ENCODE results near the gene CDH18. TPM values are rescaled to one million over a fixed set of nuclear protein-coding genes. Genes with fewer than 3 reads are reported as not detected.
"Not testable (repeated sequence)": the region's sequence is repeated elsewhere in the genome, so short reads cannot be mapped to it uniquely, and the experiment has no call there.

The CDH18 gene
- polyA plus RNA-seq, 10 donors: 6.2 to 16.4 (median 9.9) TPM

DNA sequence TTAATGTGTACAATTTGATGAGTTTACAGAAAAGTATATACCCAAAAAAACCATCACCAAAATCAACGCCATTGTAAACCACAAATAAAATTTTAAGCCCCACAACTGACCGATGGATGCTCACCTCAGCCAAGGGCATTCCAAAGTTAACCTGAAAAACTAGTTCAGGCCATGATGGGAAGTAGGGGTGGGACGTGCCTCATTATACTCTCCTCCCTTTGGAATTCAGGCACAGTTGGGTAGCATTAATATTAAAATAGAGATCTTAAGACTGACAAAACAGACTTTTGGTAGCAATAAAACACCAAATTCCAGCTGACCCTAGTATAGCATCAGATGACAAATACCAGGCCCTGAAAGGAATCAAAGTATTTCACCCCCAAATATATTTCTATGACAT is 129.0 kb downstream of the CDH18 start:
- no peak for DNase-seq

DNA sequence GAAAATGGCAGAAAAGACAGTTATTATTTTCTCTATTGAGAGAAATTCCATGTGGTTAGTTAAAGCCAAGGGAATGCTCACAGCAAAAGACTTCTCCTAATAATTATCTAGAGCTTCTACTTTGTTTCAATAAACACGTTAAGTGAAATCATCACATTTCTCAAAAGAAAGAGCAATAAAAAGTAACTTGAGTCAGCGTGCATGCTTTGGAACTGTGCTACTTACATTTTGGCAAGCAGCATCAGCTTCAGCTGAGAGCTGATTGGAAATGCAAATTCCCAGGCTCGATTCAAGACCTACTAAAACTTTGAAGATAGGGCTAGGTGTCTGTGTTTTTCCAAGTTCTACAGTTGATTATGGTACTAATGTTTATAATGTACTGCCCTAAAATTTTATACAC is 132.1 kb downstream of the CDH18 start:
- DNase-seq: peak in 2 of 3 donors; percentile 13 to 14

DNA sequence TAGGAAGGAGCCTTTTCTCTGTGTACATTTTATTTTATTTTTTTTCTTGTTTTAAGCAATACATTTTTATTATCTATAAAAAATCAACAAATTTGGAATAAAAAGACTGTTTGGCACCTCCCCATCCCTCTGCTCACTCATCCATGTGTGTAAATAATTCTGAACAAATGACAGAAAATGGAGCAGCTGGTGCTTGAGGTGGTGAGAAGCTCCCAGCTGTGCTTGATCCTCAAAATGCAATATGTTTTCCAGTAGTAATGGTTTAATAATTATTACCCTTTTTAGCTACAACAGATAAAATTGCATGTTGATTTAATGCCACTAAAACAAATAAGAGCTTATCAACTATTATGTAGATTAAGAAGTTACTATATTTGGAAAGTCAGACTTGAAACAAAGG is 132.5 kb downstream of the CDH18 start:
- peak in 1 of 3 donors; percentile 6 for DNase-seq

DNA sequence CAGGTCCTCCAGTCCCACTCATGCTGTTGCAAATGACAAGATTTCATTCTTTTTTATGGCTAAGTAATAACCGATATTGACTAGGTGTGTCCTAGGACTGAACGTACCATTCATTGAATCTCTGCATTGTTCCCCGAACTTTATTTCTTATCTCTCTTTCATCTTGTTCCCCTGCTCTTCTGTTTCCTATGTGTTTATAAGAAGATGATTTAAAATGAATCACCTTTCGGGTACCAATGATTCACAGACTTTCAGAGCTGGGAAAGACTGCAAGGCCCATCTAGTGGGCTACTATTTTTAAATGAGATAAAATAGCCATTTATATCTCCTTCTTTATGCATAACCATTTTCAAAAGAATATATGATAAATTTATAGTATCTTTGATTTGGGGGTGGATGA is 133.0 kb downstream of the CDH18 start:
- peak in 1 of 3 donors; percentile 8 for DNase-seq

DNA sequence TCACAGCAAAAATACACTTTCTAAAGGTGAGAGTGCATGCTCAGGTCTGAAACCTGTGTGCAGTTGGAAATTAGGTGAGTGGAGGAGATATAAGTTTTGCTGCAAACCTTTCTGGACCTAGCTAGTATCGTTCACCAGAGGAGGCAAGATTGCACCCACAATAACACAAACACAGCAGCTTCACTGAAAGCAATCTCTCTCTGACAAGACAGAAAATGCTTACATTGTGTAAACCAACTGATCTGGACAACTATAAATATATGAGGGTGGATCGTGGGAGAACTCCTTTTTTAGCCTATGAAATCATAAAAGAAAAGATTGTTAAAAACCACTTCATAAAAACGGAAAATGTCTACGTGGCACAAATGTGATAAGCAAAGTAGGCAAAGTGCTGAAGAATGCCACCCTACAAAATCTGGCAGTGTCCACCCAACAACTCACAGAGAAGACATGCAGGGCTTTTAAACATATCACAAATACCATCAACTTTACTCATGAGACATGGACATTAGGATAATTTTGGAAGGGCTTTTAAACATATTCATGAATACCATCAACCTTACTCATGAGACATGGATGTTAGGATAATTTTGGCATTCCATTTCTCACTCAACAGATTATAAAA is 134.3 kb downstream of the CDH18 start:
- DNase-seq: peak in 1 of 3 donors; percentile 78

DNA sequence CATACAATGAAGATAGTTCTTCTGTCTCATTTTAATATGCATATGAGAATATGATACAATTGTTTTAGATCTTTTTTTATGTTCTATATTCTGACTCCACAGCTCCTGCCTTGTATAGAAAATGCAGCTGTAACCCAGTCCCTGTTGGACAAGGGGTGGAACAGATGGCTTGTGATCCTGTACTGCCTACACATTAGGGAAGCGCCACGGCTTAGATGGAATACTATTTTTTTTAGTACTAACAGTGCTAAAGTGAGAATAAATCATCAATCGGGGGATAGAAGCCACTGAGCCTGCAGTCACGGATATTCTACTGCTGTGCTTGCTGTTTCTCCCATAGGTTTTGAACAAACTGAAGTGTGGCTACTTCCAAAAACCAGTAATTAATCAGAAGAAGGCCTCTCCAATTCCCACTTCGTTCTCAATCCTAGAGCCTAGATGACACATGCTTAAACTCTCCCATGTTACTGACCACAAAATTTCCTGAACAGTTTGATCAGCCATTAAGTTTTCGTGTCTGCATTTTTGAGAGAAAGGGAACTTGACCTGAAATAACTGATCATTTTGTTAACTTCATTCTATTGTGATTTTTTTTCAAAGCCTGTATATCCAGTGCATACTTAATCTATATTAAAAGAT is 150.3 kb downstream of the CDH18 start:
- DNase-seq: peak in 2 of 3 donors; percentile 13 to 56

DNA sequence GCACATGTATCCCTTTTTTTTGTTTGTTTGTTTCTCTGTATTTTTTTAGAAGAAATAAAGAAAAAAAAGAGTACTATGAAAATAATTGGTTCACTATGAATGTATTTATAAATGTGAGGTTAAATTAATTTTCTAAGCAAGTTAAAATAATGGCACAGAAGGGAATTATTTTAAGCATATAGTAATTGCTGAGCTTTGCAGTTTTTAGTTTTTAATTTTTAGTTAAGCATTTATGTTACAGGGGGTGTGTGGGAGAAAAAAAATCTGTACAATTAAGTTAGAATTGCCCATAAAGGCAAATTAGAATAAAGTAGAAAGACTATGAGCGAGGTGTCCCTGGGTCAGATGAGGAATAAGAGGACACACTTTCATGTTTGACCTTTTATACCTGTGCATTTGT is 152.6 kb downstream of the CDH18 start:
- DNase-seq: no peak

DNA sequence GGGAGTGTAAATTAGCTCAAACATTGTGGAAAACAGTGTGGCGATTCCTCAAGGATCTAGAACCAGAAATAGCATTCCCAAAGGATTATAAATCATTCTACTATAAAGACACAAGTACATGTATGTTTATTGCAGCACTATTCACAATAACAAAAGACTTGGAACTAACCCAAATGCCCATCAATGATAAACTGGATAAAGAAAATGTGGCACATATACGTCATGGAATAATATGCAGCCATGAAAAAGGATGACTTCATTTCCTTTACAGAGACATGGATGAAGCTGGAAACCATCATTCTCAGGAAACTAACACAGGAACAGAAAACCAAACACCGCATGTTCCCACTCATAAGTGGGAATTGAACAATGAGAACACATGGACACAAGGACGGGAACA is 175.3 kb downstream of the CDH18 start:
- DNase-seq: not testable (repeated sequence)

DNA sequence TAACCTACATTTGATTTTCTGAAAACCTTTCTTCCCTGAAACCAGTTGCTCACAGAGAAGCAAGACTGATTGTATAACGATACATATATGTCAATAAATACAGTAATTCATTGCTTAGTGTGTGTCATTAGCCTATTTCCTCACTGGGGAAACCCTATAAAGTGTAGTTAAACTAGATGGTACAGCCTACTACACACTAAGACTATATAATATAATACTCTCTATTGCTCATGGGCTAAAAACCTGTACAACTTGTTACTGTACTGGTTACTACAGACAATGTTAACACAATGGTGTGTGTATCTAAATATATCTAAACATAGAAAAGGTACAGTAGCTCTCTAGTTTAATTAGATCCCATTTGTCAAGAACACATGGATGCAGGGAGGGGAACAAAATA is 181.2 kb downstream of the CDH18 start:
- DNase-seq: no peak

DNA sequence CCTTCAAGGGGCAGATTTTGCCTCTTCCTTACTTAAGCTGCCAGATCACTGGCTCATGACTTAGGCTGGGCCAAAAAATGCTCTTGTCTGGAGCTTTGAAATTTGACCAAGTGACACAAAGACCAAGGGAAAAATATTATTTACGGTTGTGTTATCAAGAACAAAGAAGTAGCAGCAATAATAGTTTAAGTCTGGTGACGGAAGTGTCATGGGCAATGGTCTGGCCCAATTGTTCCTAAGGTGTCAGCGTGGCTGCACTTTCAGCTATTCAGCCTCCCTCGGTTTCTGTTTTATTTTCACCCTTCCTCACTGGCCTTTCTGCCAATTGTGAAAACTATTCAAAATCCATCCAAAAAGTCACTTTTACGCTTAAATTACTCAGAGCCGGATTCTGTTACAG is 185.3 kb downstream of the CDH18 start:
- no peak for DNase-seq

DNA sequence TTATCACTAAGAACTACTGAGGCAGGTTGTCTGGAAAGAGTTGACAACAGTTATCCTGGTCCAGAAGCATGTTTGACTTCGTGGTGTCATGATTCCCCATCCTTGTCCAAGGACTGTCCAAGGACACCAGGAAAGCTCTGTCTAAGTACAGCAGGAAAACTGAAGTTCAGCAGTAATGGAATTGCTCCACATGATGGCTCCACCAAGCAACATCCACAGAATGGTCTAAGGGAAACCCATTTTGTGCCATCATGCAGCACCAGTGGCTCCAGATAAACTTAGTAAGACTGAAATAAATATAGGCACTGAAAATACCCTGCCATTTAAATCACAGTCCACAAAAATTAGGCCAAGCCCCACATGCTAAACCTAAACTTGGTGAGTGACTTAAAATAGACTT is 192.8 kb downstream of the CDH18 start:
- no peak for DNase-seq

DNA sequence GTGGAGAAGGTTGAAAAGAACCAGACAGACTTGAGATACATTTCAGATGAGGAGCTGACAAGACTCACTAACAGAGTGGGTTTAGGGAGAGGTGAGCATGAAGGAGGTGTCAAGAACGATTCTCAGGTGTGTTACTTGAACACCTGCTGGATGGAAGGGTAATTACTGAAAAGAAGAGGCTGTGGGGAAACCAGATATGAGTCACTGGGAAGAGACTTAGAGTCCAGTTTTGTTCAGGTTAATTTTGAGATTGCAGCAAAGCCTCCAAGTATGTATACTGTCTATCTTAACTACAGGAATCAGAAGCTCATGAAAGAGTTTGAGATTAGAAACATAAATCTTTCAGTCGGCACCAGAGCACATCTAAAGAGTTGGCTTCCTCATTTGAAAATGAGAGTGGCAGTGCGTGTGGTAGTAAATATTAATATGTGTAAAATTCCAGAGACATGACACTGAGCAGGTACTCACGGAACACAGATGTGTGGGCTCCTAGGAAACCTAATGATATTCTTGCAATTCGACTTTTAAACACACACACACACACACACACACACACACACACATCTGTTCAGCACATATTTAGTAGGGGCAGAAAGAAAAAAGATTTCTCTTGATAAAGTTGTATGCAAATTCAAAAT is 197.1 kb downstream of the CDH18 start:
- no peak for DNase-seq

DNA sequence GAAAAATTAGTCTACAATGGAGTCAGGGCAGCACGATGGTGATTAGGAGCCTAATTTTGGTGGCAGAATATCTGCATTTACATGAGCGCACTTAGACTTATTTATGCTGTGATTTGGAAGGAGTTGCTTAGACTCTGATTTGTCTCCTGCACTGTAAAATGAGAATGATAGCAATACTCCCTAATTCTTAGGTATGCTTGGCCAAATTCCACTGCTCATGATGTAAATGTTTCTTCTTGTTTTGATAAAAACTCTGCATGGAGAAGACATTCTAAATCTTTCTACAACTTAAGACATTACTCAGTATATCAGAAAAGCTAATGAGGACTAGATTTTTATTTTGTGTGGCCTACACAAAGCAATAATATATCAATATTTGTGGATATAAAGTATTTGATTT is 205.4 kb downstream of the CDH18 start:
- peak; percentile 15 to 61 (median 19) for DNase-seq

DNA sequence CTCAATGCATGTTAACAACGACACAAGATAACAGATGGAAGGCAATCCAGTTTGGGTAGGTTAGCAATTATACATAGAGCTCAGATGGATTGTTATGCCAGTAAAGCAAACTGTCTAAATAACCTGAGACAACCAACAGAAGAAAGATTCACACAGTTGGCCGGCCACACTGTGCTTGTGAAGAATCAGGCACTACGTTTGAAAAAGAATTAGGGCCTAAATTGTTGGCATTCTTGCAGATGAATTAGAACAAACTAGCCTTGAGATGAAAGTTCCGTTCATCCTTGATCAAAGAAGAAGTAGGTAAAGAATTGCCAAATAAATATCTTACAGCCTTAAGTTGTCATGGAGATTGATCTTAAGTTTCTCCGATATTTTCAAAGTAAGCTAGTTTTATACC is 210.6 kb downstream of the CDH18 start:
- DNase-seq: no peak

DNA sequence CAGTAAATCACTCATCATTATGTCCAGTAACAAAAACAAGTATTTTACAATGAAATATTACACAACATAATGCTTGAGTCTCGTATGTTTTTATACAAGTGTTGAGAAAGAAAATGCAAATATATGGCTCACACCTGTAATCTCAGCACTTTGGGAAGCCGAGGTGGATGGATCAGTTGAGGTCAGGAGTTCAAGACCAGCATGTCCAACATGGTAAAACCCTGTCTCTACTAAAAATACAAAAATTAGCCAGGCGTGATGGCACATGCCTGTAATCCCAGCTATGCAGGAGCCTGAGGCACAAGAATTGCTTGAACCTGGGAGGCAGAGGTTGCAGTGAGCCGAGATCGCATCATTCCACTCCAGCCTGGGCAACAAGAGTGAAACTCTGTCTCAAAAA is 211.1 kb downstream of the CDH18 start:
- DNase-seq: not testable (repeated sequence)

DNA sequence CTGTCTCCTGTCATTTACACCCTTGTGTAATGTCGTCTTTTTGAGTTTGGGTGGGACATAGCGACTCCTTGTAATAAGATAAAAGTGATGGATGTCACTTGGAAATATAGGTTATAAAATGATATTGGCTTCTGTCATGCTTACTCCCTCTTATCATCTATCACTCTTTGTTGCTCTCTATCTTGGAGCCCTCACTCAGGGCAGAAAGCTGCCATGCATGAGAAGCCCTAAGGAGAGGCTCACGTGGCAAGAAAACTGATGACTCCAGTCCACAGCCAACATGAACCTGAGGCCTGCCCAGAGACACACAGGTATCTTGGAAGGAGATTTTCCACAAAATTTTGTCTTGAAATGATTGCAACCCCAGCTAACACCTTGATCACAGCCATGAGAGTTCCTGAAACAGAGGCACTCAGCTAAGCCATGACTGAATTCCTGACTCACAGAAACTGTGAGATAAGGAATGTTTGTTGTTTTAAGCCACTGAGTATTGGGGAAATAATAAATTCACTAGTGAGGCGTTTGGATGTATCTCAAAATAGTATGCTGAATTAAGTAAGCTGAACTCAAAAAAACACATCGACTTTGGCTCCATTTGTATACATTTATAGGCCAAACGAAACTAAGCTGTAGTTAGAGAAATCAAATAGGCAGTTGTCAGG is 216.7 kb downstream of the CDH18 start:
- no peak for DNase-seq

DNA sequence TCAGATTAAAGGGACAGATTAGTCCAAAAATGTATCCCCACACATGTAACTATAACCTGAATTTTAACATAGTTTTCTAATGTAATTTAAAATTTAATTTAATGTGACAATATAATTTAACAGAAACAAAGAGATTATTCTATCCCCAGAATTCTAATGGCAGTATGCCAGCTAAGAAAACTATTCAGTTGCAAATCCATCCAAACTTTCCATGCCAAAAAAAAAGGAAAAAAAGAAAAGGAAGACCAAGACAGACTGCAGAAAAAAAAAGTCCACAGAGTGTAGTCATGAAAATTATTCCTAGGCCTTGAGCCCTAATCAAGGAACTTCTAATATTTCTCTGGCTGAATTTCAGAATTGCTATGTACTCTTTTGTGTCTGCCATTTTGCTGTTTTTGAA is 217.6 kb downstream of the CDH18 start:
- peak in 1 of 3 donors; percentile 44 for DNase-seq

DNA sequence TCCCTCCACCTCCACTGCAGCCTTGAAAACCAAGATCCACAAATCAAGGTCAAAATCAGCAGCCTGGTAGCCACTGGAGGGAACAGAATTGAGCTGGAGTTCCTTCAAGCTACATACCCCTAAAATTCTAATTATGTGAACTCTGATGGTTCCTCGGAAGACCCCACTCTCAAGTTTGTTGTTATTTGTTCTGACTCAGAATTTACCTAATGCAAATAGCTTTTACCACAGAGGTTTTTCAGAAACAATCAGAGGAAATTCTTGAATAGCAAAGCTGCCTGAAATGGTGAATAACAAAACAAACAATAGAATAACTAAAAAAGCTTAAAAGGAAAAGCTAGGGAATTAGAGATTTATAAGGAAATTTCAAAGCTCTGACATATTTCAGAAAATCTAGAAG is 220.0 kb downstream of the CDH18 start:
- no peak for DNase-seq

DNA sequence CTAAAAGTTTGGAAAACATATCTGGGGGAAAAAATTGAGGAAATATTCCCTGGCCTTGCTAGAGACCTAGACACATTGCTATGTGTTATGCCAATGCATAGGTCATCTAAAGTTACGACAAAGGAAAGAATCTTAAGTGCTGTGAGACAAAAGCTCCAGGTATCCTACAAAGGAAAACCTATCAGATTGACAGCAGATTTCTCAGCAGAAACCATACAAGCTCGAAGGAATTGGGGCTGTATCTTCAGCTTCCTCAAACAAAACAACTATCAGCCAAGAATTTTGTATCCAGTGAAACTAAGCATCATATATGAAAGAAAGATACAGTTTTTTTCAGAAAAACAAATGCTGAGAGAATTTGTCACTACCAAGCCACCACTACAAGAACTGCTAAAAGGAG is 234.4 kb downstream of the CDH18 start:
- no peak for DNase-seq

DNA sequence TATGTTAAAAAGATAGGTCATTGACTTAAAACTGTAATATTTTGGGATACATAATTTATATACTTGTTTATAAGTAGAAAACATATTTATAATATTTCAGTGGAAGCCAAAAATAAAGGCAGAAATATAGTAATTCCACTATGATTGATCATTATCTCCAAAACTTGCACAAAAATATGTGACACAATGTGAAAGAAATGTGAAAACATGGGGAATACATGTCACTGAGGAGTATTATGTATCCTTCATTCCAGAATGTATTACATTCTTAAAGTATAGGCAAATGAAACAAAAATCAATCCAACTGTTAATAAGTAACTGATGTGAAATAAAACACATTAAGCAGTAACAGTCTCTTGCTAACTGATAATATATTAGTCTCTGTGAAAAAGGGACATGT is 236.7 kb downstream of the CDH18 start:
- DNase-seq: peak in 2 of 3 donors; percentile 21 to 55

DNA sequence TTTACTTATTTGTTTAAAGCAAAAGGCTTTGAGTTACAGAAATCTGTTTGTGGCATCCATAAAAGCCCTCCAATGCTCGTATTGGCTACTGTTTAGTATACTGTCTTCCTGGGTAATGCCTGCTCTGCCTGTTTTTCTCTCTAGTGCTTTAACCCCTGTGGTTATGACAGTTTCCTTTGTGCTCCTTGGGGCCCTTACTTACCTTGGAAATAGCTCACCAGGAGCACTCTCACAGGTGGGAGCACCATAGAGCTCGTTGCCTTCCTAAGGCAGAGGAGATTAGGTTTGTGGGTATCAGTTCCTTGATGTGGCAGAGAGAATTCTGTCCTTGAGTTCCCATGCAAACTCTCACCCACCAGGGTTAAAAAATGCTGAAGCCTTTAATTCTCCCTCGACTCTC is 242.8 kb downstream of the CDH18 start:
- DNase-seq: no peak

DNA sequence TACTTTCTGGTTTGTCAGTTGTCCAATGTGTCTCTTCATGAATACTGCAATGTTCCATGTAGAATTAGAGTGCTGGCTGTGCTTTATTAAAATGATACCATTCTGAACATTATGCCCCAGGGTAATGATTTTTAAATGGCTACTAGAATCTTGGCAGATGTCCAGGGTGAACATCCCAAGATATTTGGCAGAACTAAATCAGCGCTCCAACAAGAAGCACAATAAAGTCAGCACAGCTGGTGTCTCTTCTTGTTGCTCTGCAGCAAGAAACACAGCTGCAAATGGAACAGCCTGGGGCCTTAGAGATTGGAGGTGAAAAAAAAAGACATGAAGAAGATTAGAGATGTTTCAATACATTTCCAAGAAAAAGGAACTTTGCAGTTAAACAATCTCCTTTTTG is 248.3 kb downstream of the CDH18 start:
- peak; percentile 73 to 93 (median 82) for DNase-seq

DNA sequence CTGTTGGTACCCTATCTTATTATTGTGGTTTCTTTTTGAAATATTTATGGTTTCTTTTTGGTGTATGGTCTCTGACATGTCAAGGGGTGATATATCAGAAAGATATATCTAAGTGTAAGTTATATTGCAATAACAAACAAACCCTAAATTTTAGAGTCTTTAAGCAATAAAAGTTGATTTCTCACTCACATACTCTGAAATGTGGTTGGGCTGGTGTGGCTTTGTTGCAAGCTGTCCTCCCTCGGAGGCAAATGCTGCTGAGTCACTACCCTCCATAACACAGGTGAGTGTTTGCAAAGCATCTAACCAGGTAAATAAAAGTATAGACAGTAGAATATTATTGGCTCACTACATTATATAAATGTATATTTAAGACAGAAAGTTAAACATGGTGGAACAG is 253.2 kb downstream of the CDH18 start:
- no peak for DNase-seq
